HG02798 (cell line): ENCODE results near the gene GNAO1.

ENCODE experiments used
- ATAC-seq: cut with Tn5 transposase; IDR thresholded peaks from one replicate; pipeline ENCODE4 v1.9.1; 2021; ENCODE audit warnings: mild to moderate bottlenecking; ENCODE audit not compliant: unreplicated experiment, poor library complexity

The GNAO1 gene

GRCh38 chr16:56279132-56279531 is 87.8 kb downstream of the GNAO1 start:
- no peak for ATAC-seq

- ATAC-seq: no peak
These were observed 88.6 kb downstream of the GNAO1 start for GRCh38 chr16:56279914-56280313.

GRCh38 chr16:56281249-56281805 is 90.0 kb downstream of the GNAO1 start:
- ATAC-seq: no peak

- no peak for ATAC-seq
These were observed 91.2 kb downstream of the GNAO1 start for GRCh38 chr16:56282451-56282850.

GRCh38 chr16:56284521-56284920 is 93.2 kb downstream of the GNAO1 start:
- no peak for ATAC-seq

- no peak for ATAC-seq
These were observed 95.5 kb downstream of the GNAO1 start for GRCh38 chr16:56286809-56287208.

- ATAC-seq: no peak
These were observed 96.7 kb downstream of the GNAO1 start for GRCh38 chr16:56288019-56288418.

- no peak for ATAC-seq
These were observed 98.1 kb downstream of the GNAO1 start for GRCh38 chr16:56289416-56289815.

GRCh38 chr16:56289862-56290261 is 98.6 kb downstream of the GNAO1 start:
- ATAC-seq: no peak

- no peak for ATAC-seq
These were observed 102.7 kb downstream of the GNAO1 start for GRCh38 chr16:56294014-56294413.

GRCh38 chr16:56294579-56294978 is 103.3 kb downstream of the GNAO1 start:
- ATAC-seq: no peak

- ATAC-seq: no peak
These were observed 103.9 kb downstream of the GNAO1 start for GRCh38 chr16:56295059-56295665.

- ATAC-seq: no peak
These were observed 104.6 kb downstream of the GNAO1 start for GRCh38 chr16:56295739-56296527.

- no peak for ATAC-seq
These were observed 106.4 kb downstream of the GNAO1 start for GRCh38 chr16:56297684-56298083.

GRCh38 chr16:56298116-56298515 is 106.8 kb downstream of the GNAO1 start:
- no peak for ATAC-seq

GRCh38 chr16:56298948-56299596 is 107.8 kb downstream of the GNAO1 start:
- no peak for ATAC-seq

- ATAC-seq: no peak
These were observed 108.9 kb downstream of the GNAO1 start for GRCh38 chr16:56300242-56300623.

- no peak for ATAC-seq
These were observed 109.9 kb downstream of the GNAO1 start for GRCh38 chr16:56300891-56301850.

GRCh38 chr16:56302506-56302905 is 111.2 kb downstream of the GNAO1 start:
- no peak for ATAC-seq

- no peak for ATAC-seq
These were observed 111.9 kb downstream of the GNAO1 start for GRCh38 chr16:56303066-56303715.
